HUES48 (cell line): ENCODE data around the gene SLC2A9.

ENCODE experiments used
- H3K27ac ChIP-seq: one replicate; pipeline ENCODE4 v1.7.0; 2013; ENCODE audit warnings: low read depth, low read length, inconsistent platforms
- H3K27me3 ChIP-seq: 2 replicates; pipeline ENCODE4 v1.6.1; 2013; ENCODE audit warnings: mild to moderate bottlenecking, low read length; ENCODE audit not compliant: control insufficient read depth, insufficient read depth
- H3K36me3 ChIP-seq: 2 replicates; pipeline ENCODE4 v1.6.1; 2013; ENCODE audit warnings: low read length; ENCODE audit not compliant: control insufficient read depth, insufficient read depth
- H3K4me1 ChIP-seq: 2 replicates; pipeline ENCODE4 v1.6.1; 2013; ENCODE audit warnings: mild to moderate bottlenecking, low read length; ENCODE audit not compliant: control insufficient read depth, insufficient read depth
- H3K4me3 ChIP-seq: 2 replicates; pipeline ENCODE4 v1.5.1; 2013; ENCODE audit warnings: mild to moderate bottlenecking, low read depth, low read length
- H3K9ac ChIP-seq: 2 replicates; pipeline ENCODE4 v1.6.1; 2013; ENCODE audit warnings: mild to moderate bottlenecking, low read depth, low read length, moderate library complexity
- H3K9me3 ChIP-seq: 2 replicates; pipeline ENCODE4 v1.6.1; 2013; ENCODE audit warnings: low read length; ENCODE audit not compliant: control insufficient read depth, insufficient read depth

Gene SLC2A9

GRCh38 chr4:10055871-10056270, 34.6 kb upstream of the SLC2A9 start:
- Histone ChIP-seq H3K36me3 (no peaks in the 10 kb centered on the region), H3K27ac (no peak overlapping the region), H3K9me3 (no peaks in the 10 kb centered on the region), H3K27me3 (no peaks in the 10 kb centered on the region), H3K4me1 (no peaks in the 10 kb centered on the region), H3K4me3 (no peak overlapping the region), H3K9ac (no peak overlapping the region)

DNA sequence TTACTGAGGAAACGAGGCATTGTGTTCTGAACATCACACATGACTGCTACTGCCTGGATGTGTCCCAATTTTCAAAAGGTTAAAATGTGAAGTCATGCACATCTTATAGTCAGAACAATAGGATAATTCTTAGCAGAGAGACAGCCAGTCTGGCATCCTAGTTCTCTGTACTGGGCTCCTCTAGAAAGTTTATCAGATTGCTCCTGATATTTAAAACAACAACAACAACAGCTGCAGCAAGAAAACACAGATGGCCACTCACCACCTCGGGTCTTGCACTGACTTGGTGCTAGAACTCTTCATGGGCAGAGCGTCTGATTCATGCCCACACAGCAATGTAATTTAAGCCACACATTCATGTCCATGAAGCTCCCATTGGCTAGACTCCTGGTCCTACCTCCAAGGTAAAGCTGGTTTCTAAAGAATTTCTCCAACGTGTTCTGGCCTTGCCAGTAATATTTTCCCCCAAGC, 33.3 kb upstream of the SLC2A9 start:
- no peak overlapping the region for H3K4me3 ChIP-seq
- H3K27ac ChIP-seq, result no peak overlapping the region
- no peaks in the 10 kb centered on the region for H3K27me3 ChIP-seq
- no peaks in the 10 kb centered on the region for H3K36me3 ChIP-seq
- peaks cover 10% of the 10 kb centered on the region; the same call in 1 of the 2 replicates for H3K4me1 ChIP-seq
- no peak overlapping the region for H3K9ac ChIP-seq
- no peaks in the 10 kb centered on the region for H3K9me3 ChIP-seq

GRCh38 chr4:10053635-10054453, 32.5 kb upstream of the SLC2A9 start:
- H3K27me3 ChIP-seq, result no peaks in the 10 kb centered on the region
- H3K9ac ChIP-seq, result no peak overlapping the region
- peaks cover 10% of the 10 kb centered on the region; the same call in 1 of the 2 replicates for H3K4me1 ChIP-seq
- no peak overlapping the region for H3K4me3 ChIP-seq
- no peak overlapping the region for H3K27ac ChIP-seq
- H3K9me3 ChIP-seq, result no peaks in the 10 kb centered on the region
- no peaks in the 10 kb centered on the region for H3K36me3 ChIP-seq

- H3K4me3 ChIP-seq, result no peak overlapping the region
- no peak overlapping the region for H3K27ac ChIP-seq
Measured at GRCh38 chr4:10051517-10052135, 30.3 kb upstream of the SLC2A9 start.

DNA sequence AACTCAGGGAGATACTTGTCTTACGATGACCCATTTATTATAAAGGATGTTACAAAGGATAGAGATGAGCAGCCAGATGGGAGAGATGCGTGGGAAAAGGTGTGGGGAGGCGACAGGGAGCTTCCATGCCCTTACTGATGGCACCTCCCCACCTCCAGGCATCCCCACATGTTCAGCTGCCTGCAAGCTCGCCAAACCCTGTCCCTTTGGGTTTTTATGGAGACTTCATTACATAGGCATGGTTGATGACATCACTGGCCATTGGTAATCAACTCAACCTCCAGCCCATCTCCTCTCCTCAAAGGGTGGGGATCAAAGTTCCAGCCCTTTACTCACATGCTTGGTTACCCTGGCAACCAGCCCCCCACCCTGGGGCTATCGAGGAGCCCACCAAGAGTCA, 29.4 kb upstream of the SLC2A9 start:
- Histone ChIP-seq H3K9ac (no peak overlapping the region), H3K27ac (no peak overlapping the region), H3K27me3 (no peaks in the 10 kb centered on the region), H3K36me3 (no peaks in the 10 kb centered on the region), H3K4me3 (no peak overlapping the region), H3K9me3 (no peaks in the 10 kb centered on the region), H3K4me1 (peaks cover 10% of the 10 kb centered on the region; the same call in 1 of the 2 replicates)

More at GRCh38 chr4:10051517-10052135, 30.3 kb upstream of the SLC2A9 start:
- no peaks in the 10 kb centered on the region for H3K36me3 ChIP-seq
- H3K9ac ChIP-seq, result no peak overlapping the region
- peaks cover 10% of the 10 kb centered on the region; the same call in 1 of the 2 replicates for H3K4me1 ChIP-seq
- H3K9me3 ChIP-seq, result no peaks in the 10 kb centered on the region
- H3K27me3 ChIP-seq, result no peaks in the 10 kb centered on the region

DNA sequence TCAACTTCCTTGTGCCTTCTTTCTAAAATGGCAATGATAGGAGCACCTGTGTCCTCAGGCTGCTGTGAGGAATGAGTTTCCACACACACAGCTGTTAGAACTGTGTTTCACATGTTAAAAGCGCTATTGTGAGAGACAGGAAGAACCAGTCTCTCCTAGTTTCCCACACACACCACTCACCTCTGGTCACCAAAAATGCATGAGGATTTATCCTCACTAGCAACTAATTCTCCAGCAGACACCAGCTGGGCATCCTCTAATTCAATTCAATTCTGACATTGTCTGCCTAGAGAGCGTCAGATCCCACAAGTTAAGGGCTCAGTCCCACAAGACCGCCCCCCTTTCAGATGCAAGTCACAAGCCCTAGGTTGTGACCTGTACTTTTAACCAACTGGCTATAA, 29.0 kb upstream of the SLC2A9 start:
- Histone ChIP-seq H3K9me3 (no peaks in the 10 kb centered on the region), H3K4me3 (no peak overlapping the region), H3K27me3 (no peaks in the 10 kb centered on the region), H3K4me1 (peaks cover 10% of the 10 kb centered on the region; the same call in 1 of the 2 replicates), H3K36me3 (no peaks in the 10 kb centered on the region), H3K27ac (no peak overlapping the region), H3K9ac (no peak overlapping the region)

DNA sequence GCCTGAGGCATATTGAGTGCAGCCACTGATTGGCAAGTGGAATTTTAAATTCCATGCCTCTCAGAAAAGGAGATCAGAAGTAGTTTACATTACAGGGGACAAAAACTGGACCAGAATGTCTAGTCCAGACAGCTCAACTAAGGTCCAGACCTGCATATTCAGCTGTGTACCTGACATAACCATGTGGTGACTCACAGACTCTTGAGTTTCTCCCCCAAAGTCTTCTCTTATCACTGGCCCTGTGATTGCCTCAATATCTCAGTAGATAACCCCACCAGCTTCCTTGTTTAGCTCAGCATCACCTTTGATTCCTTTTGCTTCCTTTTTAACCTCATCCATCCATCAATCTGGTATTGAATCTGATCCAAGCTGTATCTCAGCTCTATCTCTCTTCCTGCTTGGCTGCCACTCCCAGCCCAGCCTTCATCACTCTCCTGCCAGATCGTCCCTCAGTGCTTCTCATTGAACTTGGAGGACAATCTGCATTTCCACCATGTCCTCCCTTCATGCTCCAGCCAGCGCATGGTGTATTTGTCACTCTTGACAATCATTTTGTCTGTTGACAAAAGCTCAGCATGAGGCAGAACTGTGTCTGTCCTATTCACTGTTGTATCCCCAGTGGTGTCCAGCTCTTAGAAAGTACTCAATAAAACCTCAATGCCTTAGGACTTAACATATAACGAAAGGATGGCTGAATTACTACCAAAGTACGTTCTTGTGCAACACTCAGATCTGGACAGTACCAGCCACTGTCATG, 27.8 kb upstream of the SLC2A9 start:
- Histone ChIP-seq H3K27me3 (no peaks in the 10 kb centered on the region), H3K4me3 (no peak overlapping the region), H3K9ac (no peak overlapping the region), H3K36me3 (no peaks in the 10 kb centered on the region), H3K27ac (no peak overlapping the region), H3K9me3 (no peaks in the 10 kb centered on the region), H3K4me1 (peaks cover 10% of the 10 kb centered on the region; the same call in 1 of the 2 replicates)

DNA sequence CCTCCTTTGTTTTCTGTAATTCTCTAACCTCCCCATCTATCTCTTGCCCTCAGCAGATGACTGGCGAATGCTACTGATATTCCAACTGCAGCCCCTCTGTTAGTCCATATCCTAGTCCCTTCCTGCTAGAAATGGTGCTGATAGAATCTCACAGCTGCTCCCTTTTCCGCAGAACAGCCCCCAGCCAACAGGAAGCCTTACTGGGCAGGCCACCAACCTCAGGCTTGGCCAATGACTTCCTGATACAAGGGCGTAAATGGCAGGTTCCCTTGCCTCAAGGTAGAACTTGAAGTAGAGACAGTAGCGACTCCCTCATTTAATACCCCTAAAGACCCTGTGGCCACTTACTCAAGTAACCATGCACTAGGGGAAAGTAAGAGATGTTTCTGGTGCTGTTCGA, 26.7 kb upstream of the SLC2A9 start:
- H3K36me3 ChIP-seq, result no peaks in the 10 kb centered on the region
- H3K27me3 ChIP-seq, result no peaks in the 10 kb centered on the region
- no peak overlapping the region for H3K27ac ChIP-seq
- peaks cover 10% of the 10 kb centered on the region; the same call in 1 of the 2 replicates for H3K4me1 ChIP-seq
- H3K9me3 ChIP-seq, result no peaks in the 10 kb centered on the region
- H3K4me3 ChIP-seq, result no peak overlapping the region
- no peak overlapping the region for H3K9ac ChIP-seq

GRCh38 chr4:10046471-10046870, 25.2 kb upstream of the SLC2A9 start:
- H3K9ac ChIP-seq, result no peak overlapping the region
- peaks cover 10% of the 10 kb centered on the region; the same call in 1 of the 2 replicates for H3K4me1 ChIP-seq
- no peaks in the 10 kb centered on the region for H3K36me3 ChIP-seq
- no peak overlapping the region for H3K4me3 ChIP-seq
- no peak overlapping the region for H3K27ac ChIP-seq
- no peaks in the 10 kb centered on the region for H3K27me3 ChIP-seq
- H3K9me3 ChIP-seq, result 0 out of 2 replicates have a peak, but pooled peaks cover 4% of the 10 kb centered on the region

DNA sequence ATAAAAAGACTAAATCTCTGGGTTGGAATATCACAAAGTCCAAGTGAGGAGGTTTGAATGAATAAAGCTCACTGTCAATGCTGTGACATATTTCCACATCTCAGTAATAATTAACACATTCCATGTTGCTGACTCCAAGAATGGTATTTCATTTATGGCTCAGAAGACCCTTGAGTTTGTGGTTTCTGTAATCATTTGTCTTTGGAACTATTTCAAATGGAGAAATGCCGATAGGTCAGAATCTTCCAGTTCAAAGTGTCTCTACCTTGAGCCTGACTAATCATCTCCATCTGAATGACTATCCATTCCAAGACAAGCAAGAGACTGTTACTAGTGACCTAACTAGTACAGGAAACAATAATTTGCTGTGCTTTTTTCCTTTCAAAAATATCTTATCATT, 24.2 kb upstream of the SLC2A9 start:
- Histone ChIP-seq H3K4me3 (no peak overlapping the region), H3K9ac (no peak overlapping the region), H3K4me1 (peaks cover 7% of the 10 kb centered on the region; the same call in 1 of the 2 replicates), H3K27ac (no peak overlapping the region), H3K9me3 (0 out of 2 replicates have a peak, but pooled peaks cover 4% of the 10 kb centered on the region), H3K27me3 (no peaks in the 10 kb centered on the region), H3K36me3 (no peaks in the 10 kb centered on the region)
